Left kidney (tissue), 2 donors: ENCODE measurements around the gene RPF1. TPM values are rescaled to one million over a fixed set of nuclear protein-coding genes. Genes with fewer than 3 reads are reported as not detected.

Experiments used
- DNase-seq: peaks from one replicate; pipeline ENCODE4 v3.0.0-alpha.2; 2013
- polyA plus RNA-seq: library from polyadenylated mRNA; unstranded; fragments of 120-200 nt; gene quantifications from one replicate; pipeline ENCODE4 v1.2.1, GENCODE V29; 2013; ENCODE audit not compliant: insufficient read length

Gene RPF1
- polyA plus RNA-seq, 1 donor = 47.4 TPM

DNA sequence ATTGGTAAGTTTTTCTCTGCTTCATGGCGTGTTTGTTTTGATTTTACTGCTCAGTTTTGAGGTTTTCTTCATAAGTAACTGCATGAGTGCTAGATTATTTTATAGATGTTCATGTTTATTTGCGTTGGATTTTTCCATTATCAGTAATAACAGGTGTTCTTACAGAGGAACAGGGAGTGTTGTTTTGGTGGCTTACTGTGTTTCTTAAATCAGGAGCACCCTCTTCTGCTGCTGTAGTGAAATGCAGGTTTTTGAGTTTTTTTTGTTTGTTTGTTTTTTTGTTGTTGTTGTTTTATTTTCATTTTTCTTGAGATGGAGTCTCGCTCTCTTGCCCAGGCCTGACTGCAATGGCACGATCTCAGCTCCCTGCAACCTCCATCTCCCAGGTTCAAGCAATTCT, 62.6 kb downstream of the RPF1 start:
- DNase-seq = no peak

Other genes starting within 250 kb of the RPF1 start
- 6.6 TPM for gene SAMD13, start 177.6 kb upstream of the RPF1 start, polyA plus RNA-seq
- 0.20 TPM for gene DNASE2B, start 80.8 kb upstream of the RPF1 start, polyA plus RNA-seq
- gene SPATA1, start 27.1 kb downstream of the RPF1 start, polyA plus RNA-seq = 4.2 TPM
- 162 TPM for gene GNG5, start 27.3 kb downstream of the RPF1 start, polyA plus RNA-seq
- gene CTBS, start 95.2 kb downstream of the RPF1 start, polyA plus RNA-seq = 25.4 TPM
- 48.5 TPM for gene SSX2IP, start 211.2 kb downstream of the RPF1 start, polyA plus RNA-seq